ENCODE measurements around the gene CAMK1D. TPM values are rescaled to one million over a fixed set of nuclear protein-coding genes. Genes with fewer than 3 reads are reported as not detected.

The CAMK1D gene
- polyA plus RNA-seq, 1 donor (not counting 4 experiments of a cell fraction or from before 2014, with no cell fraction given), result 0.76 TPM

- no peaks in the 10 kb centered on the region for H3K9me1 ChIP-seq (ENCODE audit: control insufficient read depth, extremely low read depth, insufficient read depth, low read length)
- no peak for FAIRE-seq
Measured at GRCh38 chr10:12799144-12799543, 449.8 kb downstream of the CAMK1D start.

GRCh38 chr10:12799714-12800113 is 450.4 kb downstream of the CAMK1D start:
- Histone ChIP-seq H3K36me3 (ENCODE audit: control insufficient read depth in 2 of 2, extremely low read depth in 1 of 2, insufficient read depth in 2 of 2, low read length in 2 of 2) (no peaks in the 10 kb centered on the region), H3K27ac (ENCODE audit: control insufficient read depth, insufficient read depth, low read length) (no peak overlapping the region), H3K9me1 (ENCODE audit: control insufficient read depth, extremely low read depth, insufficient read depth, low read length) (no peaks in the 10 kb centered on the region), H3K4me1 (ENCODE audit: control insufficient read depth, extremely low read depth, insufficient read depth, low read length) (no peaks in the 10 kb centered on the region), H3K9me3 (ENCODE audit: control insufficient read depth, low read depth, low read length) (no peaks in the 10 kb centered on the region), H4K20me1 (ENCODE audit: control insufficient read depth, extremely low read depth, insufficient read depth, low read length) (no peaks in the 10 kb centered on the region), H3K27me3 (ENCODE audit: control insufficient read depth, extremely low read depth, insufficient read depth, low read length) (no peaks in the 10 kb centered on the region), H3K79me2 (ENCODE audit: control insufficient read depth, insufficient read depth, low read length) (no peaks in the 10 kb centered on the region), H3K4me3 (ENCODE audit: control insufficient read depth in 2 of 3, extremely low read depth in 1 of 3, insufficient read depth in 2 of 3, low read depth in 1 of 3, low read length in 3 of 3) (no peak overlapping the region), H3K9ac (ENCODE audit: control insufficient read depth, extremely low read depth, insufficient read depth, low read length) (no peak overlapping the region), H2AFZ (ENCODE audit: control insufficient read depth, low read length) (no peak overlapping the region), H3K4me2 (ENCODE audit: control insufficient read depth, extremely low read depth, insufficient read depth, low read depth, low read length) (no peak overlapping the region)
- dilution Hi-C loops (cut with MboI; ENCODE audit: extremely low pct_ligation_motif_present, low sequenced_read_pairs), result no loop called here
- no peak for TF ChIP-seq CTCF (optimal IDR thresholded peaks at IDR 0.05 in 1 of 3, IDR thresholded peaks at IDR 0.05 in 1 of 3, conservative IDR thresholded peaks at IDR 0.05 in 1 of 3; ENCODE audit: extremely low read depth in 1 of 3, insufficient read depth in 2 of 3, low read length in 3 of 3)
- TF ChIP-seq EZH2 (IDR thresholded peaks at IDR 0.05; ENCODE audit: low read length), result no peak
- no peak for FAIRE-seq
- DNase-seq (ENCODE audit: low read depth, low spot score), result no peak

More at GRCh38 chr10:12799144-12799543, 449.8 kb downstream of the CAMK1D start:
- Histone ChIP-seq H3K9me3 (ENCODE audit: control insufficient read depth, low read depth, low read length) (no peaks in the 10 kb centered on the region), H3K4me2 (ENCODE audit: control insufficient read depth, extremely low read depth, insufficient read depth, low read depth, low read length) (no peak overlapping the region), H2AFZ (ENCODE audit: control insufficient read depth, low read length) (no peak overlapping the region), H3K79me2 (ENCODE audit: control insufficient read depth, insufficient read depth, low read length) (no peaks in the 10 kb centered on the region), H4K20me1 (ENCODE audit: control insufficient read depth, extremely low read depth, insufficient read depth, low read length) (no peaks in the 10 kb centered on the region), H3K27me3 (ENCODE audit: control insufficient read depth, extremely low read depth, insufficient read depth, low read length) (no peaks in the 10 kb centered on the region), H3K36me3 (ENCODE audit: control insufficient read depth in 2 of 2, extremely low read depth in 1 of 2, insufficient read depth in 2 of 2, low read length in 2 of 2) (no peaks in the 10 kb centered on the region), H3K9ac (ENCODE audit: control insufficient read depth, extremely low read depth, insufficient read depth, low read length) (no peak overlapping the region), H3K27ac (ENCODE audit: control insufficient read depth, insufficient read depth, low read length) (no peak overlapping the region), H3K4me3 (ENCODE audit: control insufficient read depth in 2 of 3, extremely low read depth in 1 of 3, insufficient read depth in 2 of 3, low read depth in 1 of 3, low read length in 3 of 3) (no peak overlapping the region), H3K4me1 (ENCODE audit: control insufficient read depth, extremely low read depth, insufficient read depth, low read length) (no peaks in the 10 kb centered on the region)
- DNase-seq (ENCODE audit: low read depth, low spot score), result no peak
- no peak for TF ChIP-seq CTCF (optimal IDR thresholded peaks at IDR 0.05 in 1 of 3, IDR thresholded peaks at IDR 0.05 in 1 of 3, conservative IDR thresholded peaks at IDR 0.05 in 1 of 3; ENCODE audit: extremely low read depth in 1 of 3, insufficient read depth in 2 of 3, low read length in 3 of 3)
- TF ChIP-seq EZH2 (IDR thresholded peaks at IDR 0.05; ENCODE audit: low read length), result no peak
- dilution Hi-C loops (cut with MboI; ENCODE audit: extremely low pct_ligation_motif_present, low sequenced_read_pairs), result no loop called here

Measured in keratinocyte (primary cell).